ENCODE data around the gene GRM7. TPM values are rescaled to one million over a fixed set of nuclear protein-coding genes. Genes with fewer than 3 reads are reported as not detected.

Gene GRM7
- total and polyA plus RNA-seq, 2 experiments from 2014 or later = 0.40 TPM; not detected in 1

GRCh38 chr3:7282988-7283387 is 422.1 kb downstream of the GRM7 start:
- no peak overlapping the region for H3K4me3 Mint-ChIP-seq
- Histone ChIP-seq H3K9me2 (ENCODE audit: insufficient read depth) (peaks cover 5% of the 10 kb centered on the region), H3K79me2 (replicated peaks; ENCODE audit: insufficient read depth) (no peaks in the 10 kb centered on the region), H3K27me3 (ENCODE audit: insufficient read depth) (no peaks in the 10 kb centered on the region), H3F3A (replicated peaks; ENCODE audit: low read depth) (no peaks in the 10 kb centered on the region), H3K4me3 (no peak overlapping the region), H3K4me1 (ENCODE audit: insufficient read depth) (no peaks in the 10 kb centered on the region), H3K27ac (ENCODE audit: low read depth) (no peak overlapping the region), H2AFZ (no peak overlapping the region), H3K4me2 (no peak overlapping the region), H4K20me1 (replicated peaks; ENCODE audit: insufficient read depth) (no peaks in the 10 kb centered on the region), H3K36me3 (ENCODE audit: insufficient read depth) (no peaks in the 10 kb centered on the region)
- TF ChIP-seq POLR2AphosphoS5 (IDR thresholded peaks at IDR 0.05; ENCODE audit: low read depth) = no peak
- TF ChIP-seq ZNF114 (CRISPR knock-in tag; IDR thresholded peaks at IDR 0.05) = no peak
- no peak for TF ChIP-seq STAT1 (IDR thresholded peaks at IDR 0.05; ENCODE audit: unreplicated experiment)
- TF ChIP-seq NANOG (IDR thresholded peaks at IDR 0.05; ENCODE audit: borderline replicate concordance) = no peak
- TF ChIP-seq ETS1 (IDR thresholded peaks at IDR 0.05) = no peak
- no peak for TF ChIP-seq CREB1 (CRISPR knock-in tag; IDR thresholded peaks at IDR 0.05; ENCODE audit: low read depth)
- no peak for TF ChIP-seq EZH2 (IDR thresholded peaks at IDR 0.05; ENCODE audit: low read depth, unreplicated experiment)
- no peak for TF ChIP-seq JUNB (IDR thresholded peaks at IDR 0.05; ENCODE audit: unreplicated experiment)
- no peak for TF ChIP-seq ZNF462 (CRISPR knock-in tag; IDR thresholded peaks at IDR 0.05)
- no peak for TF ChIP-seq REST (IDR thresholded peaks at IDR 0.05; ENCODE audit: unreplicated experiment)
- no peak for TF ChIP-seq CTCF (conservative IDR thresholded peaks at IDR 0.05; ENCODE audit: low read depth in 2 of 2)
- TF ChIP-seq EZH2phosphoT487 (IDR thresholded peaks at IDR 0.05; ENCODE audit: unreplicated experiment) = no peak
- no peak for TF ChIP-seq ZNF331 (CRISPR knock-in tag; IDR thresholded peaks at IDR 0.05; ENCODE audit: low read depth)
- no peaks in the 10 kb centered on the region for H3K27me3 Mint-ChIP-seq (ENCODE audit: insufficient read depth, low read depth, poor library complexity)
- DNase-seq (ENCODE audit: low spot score) (no peak), ATAC-seq (no peak)
- H3K4me1 Mint-ChIP-seq = no peaks in the 10 kb centered on the region
- no peak overlapping the region for H3K27ac Mint-ChIP-seq
- H3K36me3 Mint-ChIP-seq (ENCODE audit: low read depth) = no peaks in the 10 kb centered on the region
- peaks cover 56% of the 10 kb centered on the region for H3K9me3 Mint-ChIP-seq
